Keratinocyte (primary cell): ENCODE data around the gene MYH10. TPM values are rescaled to one million over a fixed set of nuclear protein-coding genes. Genes with fewer than 3 reads are reported as not detected.

Experiments used
- DNase-seq: peaks from one replicate; pipeline ENCODE4 v3.0.0-alpha.2; 2011; ENCODE audit warnings: low read depth, missing footprints, low spot score
- FAIRE-seq: peaks from 2 replicates; lab custom pipeline; 2011; peaks lifted over from hg19 to GRCh38; lab: Jason Lieb, UNC
- H2AFZ ChIP-seq: 2 replicates; pipeline ENCODE4 v1.6.0; 2012; ENCODE audit warnings: low read length, control low read depth, inconsistent platforms; ENCODE audit not compliant: control insufficient read depth
- H3K27ac ChIP-seq: 2 replicates; pipeline ENCODE4 v1.5.1; 2011; ENCODE audit warnings: low read length; ENCODE audit not compliant: control insufficient read depth, insufficient read depth
- H3K27me3 ChIP-seq: 3 replicates; pipeline ENCODE4 v1.6.0; 2011; ENCODE audit warnings: low read length; ENCODE audit not compliant: control insufficient read depth, insufficient read depth; ENCODE audit errors: extremely low read depth
- H3K36me3 ChIP-seq, 2 experiments: 2 replicates in 1 of 2; 3 replicates in 1 of 2; pipeline ENCODE4 v1.5.1; 2011; ENCODE audit warnings: low read length in 2 of 2, mild to moderate bottlenecking in 1 of 2; ENCODE audit not compliant: control insufficient read depth in 2 of 2, insufficient read depth in 2 of 2; ENCODE audit errors: extremely low read depth in 1 of 2
- H3K4me1 ChIP-seq: 3 replicates; pipeline ENCODE4 v1.5.1; 2011; ENCODE audit warnings: low read length; ENCODE audit not compliant: control insufficient read depth, insufficient read depth; ENCODE audit errors: extremely low read depth
- H3K4me2 ChIP-seq: 3 replicates; pipeline ENCODE4 v1.6.0; 2011; ENCODE audit warnings: low read depth, low read length; ENCODE audit not compliant: control insufficient read depth, insufficient read depth; ENCODE audit errors: extremely low read depth
- H3K4me3 ChIP-seq, 3 experiments: fragments of 200-600 bp in 1 of 3; sonication (generic) in 1 of 3; 2 replicates in 2 of 3; 3 replicates in 1 of 3; pipeline ENCODE4 v1.5.1; 2011 to 2016; ENCODE audit warnings: low read length in 3 of 3, mild to moderate bottlenecking in 3 of 3, control low read depth in 2 of 3, inconsistent platforms in 1 of 3, low read depth in 1 of 3, mixed read lengths in 1 of 3, mixed run types in 1 of 3, moderate library complexity in 1 of 3; ENCODE audit not compliant: control insufficient read depth in 2 of 3, insufficient read depth in 2 of 3; ENCODE audit errors: extremely low read depth in 1 of 3
- H3K79me2 ChIP-seq: 2 replicates; pipeline ENCODE4 v1.6.0; 2012; ENCODE audit warnings: low read length; ENCODE audit not compliant: control insufficient read depth, insufficient read depth
- H3K9ac ChIP-seq: 3 replicates; pipeline ENCODE4 v1.6.0; 2011; ENCODE audit warnings: low read length; ENCODE audit not compliant: control insufficient read depth, insufficient read depth; ENCODE audit errors: extremely low read depth
- H3K9me1 ChIP-seq: 3 replicates; pipeline ENCODE4 v1.6.0; 2011; ENCODE audit warnings: low read length; ENCODE audit not compliant: control insufficient read depth, insufficient read depth; ENCODE audit errors: extremely low read depth
- H3K9me3 ChIP-seq: 2 replicates; pipeline ENCODE4 v1.5.1; 2012; ENCODE audit warnings: low read depth, low read length; ENCODE audit not compliant: control insufficient read depth
- H4K20me1 ChIP-seq: 3 replicates; pipeline ENCODE4 v1.6.0; 2011; ENCODE audit warnings: low read length; ENCODE audit not compliant: control insufficient read depth, insufficient read depth; ENCODE audit errors: extremely low read depth
- EZH2 ChIP-seq: IDR thresholded peaks from one replicate; pipeline ENCODE4 v1.6.1; 2012; ENCODE audit warnings: inconsistent platforms, mild to moderate bottlenecking, low read length, moderate library complexity
- dilution Hi-C: fragments of 300-500 bp; cut with MboI; formaldehyde crosslinking; loops from one replicate; pipeline ENCODE4 v1.7.0; 2020; ENCODE audit warnings: low sequenced_read_pairs; ENCODE audit not compliant: extremely low pct_ligation_motif_present
- polyA plus RNA-seq, 5 experiments: library from polyadenylated mRNA; depleted of rRNA in 3 of 5; stranded (reverse) in 3 of 5; stranded (forward) in 1 of 5; unstranded in 1 of 5; fragments of >200 nt; gene quantifications; 1 replicate in 1 of 5; 2 replicates in 3 of 5; 3 replicates in 1 of 5; pipeline versions ENCODE4 v1.2.1 to v1.2.3, GENCODE V29; 2011 to 2012; ENCODE audit warnings: missing spikeins in 2 of 5, low read depth in 1 of 5, low replicate concordance in 1 of 5
- TF ChIP-seq, protein P1 (sequence below), 3 experiments: IDR thresholded peaks in 1 of 3; conservative IDR thresholded peaks in 1 of 3; optimal IDR thresholded peaks in 1 of 3; 2 replicates in 2 of 3; 3 replicates in 1 of 3; pipeline versions ENCODE3 to v1.5.1; 2011; ENCODE audit warnings: low read length in 3 of 3, mild to moderate bottlenecking in 3 of 3, moderate library complexity in 2 of 3, control low read depth in 1 of 3, inconsistent platforms in 1 of 3; ENCODE audit not compliant: insufficient read depth in 2 of 3; ENCODE audit errors: extremely low read depth in 1 of 3

Gene MYH10
- polyA plus RNA-seq, 1 donor (not counting 4 experiments of a cell fraction or from before 2014, with no cell fraction given) = 21.2 TPM

DNA sequence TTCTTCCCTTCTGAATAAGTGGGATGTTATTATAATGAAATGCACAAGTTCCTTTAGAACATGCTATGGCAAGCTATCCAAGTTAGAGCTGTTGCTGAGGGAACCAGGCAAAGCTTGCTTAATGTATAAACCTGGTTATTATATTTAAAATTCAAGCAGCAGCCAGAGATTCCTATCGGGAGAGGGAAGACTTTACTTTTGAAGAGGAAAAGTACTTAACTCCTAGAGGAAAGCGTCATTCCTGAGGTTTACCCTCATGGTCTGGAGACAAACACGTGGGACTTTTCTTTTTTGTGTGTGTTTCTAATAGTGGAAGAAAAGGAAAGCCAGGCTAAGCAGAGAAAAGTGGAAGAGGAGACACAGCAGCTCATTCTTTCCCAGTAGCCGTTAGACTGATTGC, 39.9 kb upstream of the MYH10 start:
- dilution Hi-C loops = no loop called here
- no peak for FAIRE-seq
- no peaks in the 10 kb centered on the region for H3K4me1 ChIP-seq

DNA sequence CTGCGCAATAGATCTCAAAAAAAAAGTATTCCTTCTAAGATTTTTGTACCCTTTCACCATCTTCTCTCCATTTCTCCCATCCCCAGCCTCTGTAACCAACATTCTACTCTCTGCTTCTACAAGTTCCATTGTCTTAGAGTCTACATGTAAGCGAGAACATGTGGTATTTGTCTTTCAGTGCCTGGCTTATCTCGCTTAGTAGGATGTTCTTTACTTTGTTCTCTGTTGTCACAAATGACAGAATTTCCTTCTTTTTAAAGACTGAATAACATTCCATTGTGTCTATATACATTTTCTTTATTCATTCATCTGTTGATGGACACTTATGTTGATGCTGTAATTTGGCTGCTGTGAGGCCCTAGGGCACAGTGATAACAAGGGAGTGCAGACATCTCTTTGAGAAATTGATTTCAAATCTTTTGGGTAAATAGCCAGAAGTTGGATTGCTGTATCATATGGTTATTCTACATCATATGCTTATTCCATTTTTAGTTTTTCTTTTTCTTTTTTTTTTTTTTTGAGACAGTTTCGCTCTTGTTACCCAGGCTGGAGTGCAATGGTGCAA, 37.7 kb upstream of the MYH10 start:
- no peak for FAIRE-seq
- TF ChIP-seq, protein P1, sequence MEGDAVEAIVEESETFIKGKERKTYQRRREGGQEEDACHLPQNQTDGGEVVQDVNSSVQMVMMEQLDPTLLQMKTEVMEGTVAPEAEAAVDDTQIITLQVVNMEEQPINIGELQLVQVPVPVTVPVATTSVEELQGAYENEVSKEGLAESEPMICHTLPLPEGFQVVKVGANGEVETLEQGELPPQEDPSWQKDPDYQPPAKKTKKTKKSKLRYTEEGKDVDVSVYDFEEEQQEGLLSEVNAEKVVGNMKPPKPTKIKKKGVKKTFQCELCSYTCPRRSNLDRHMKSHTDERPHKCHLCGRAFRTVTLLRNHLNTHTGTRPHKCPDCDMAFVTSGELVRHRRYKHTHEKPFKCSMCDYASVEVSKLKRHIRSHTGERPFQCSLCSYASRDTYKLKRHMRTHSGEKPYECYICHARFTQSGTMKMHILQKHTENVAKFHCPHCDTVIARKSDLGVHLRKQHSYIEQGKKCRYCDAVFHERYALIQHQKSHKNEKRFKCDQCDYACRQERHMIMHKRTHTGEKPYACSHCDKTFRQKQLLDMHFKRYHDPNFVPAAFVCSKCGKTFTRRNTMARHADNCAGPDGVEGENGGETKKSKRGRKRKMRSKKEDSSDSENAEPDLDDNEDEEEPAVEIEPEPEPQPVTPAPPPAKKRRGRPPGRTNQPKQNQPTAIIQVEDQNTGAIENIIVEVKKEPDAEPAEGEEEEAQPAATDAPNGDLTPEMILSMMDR (optimal IDR thresholded peaks at IDR 0.05 in 1 of 3, IDR thresholded peaks at IDR 0.05 in 1 of 3, conservative IDR thresholded peaks at IDR 0.05 in 1 of 3; ENCODE audit: extremely low read depth in 1 of 3, insufficient read depth in 2 of 3, low read length in 3 of 3) = no peak
- TF ChIP-seq EZH2 = no peak

More for the DNA sequence above, 39.9 kb upstream of the MYH10 start:
- Histone ChIP-seq H3K9me3 (no peaks in the 10 kb centered on the region), H3K27ac (no peak overlapping the region), H3K9me1 (no peaks in the 10 kb centered on the region), H3K36me3 (no peaks in the 10 kb centered on the region), H2AFZ (no peak overlapping the region), H3K9ac (no peak overlapping the region), H3K27me3 (no peaks in the 10 kb centered on the region), H3K79me2 (no peaks in the 10 kb centered on the region), H3K4me2 (no peak overlapping the region), H4K20me1 (no peaks in the 10 kb centered on the region), H3K4me3 (no peak overlapping the region)
- TF ChIP-seq, protein P1 (optimal IDR thresholded peaks at IDR 0.05 in 1 of 3, IDR thresholded peaks at IDR 0.05 in 1 of 3, conservative IDR thresholded peaks at IDR 0.05 in 1 of 3; ENCODE audit: extremely low read depth in 1 of 3, insufficient read depth in 2 of 3, low read length in 3 of 3) = no peak
- no peak for TF ChIP-seq EZH2
- DNase-seq = no peak

More for the DNA sequence above, 37.7 kb upstream of the MYH10 start:
- no peaks in the 10 kb centered on the region for H4K20me1 ChIP-seq
- no peak overlapping the region for H3K9ac ChIP-seq
- no peaks in the 10 kb centered on the region for H3K9me1 ChIP-seq
- no peak overlapping the region for H3K4me3 ChIP-seq
- no peaks in the 10 kb centered on the region for H3K36me3 ChIP-seq
- H3K79me2 ChIP-seq = no peaks in the 10 kb centered on the region
- no peak overlapping the region for H3K27ac ChIP-seq
- no peak overlapping the region for H2AFZ ChIP-seq
- dilution Hi-C loops = no loop called here
- no peaks in the 10 kb centered on the region for H3K4me1 ChIP-seq
- no peaks in the 10 kb centered on the region for H3K27me3 ChIP-seq
- no peaks in the 10 kb centered on the region for H3K9me3 ChIP-seq
- DNase-seq = no peak
- no peak overlapping the region for H3K4me2 ChIP-seq
